Subcutaneous adipose tissue (tissue), 4 donors: Measurements from ENCODE around the gene PLA2G2D. TPM values are rescaled to one million over a fixed set of nuclear protein-coding genes. Genes with fewer than 3 reads are reported as not detected.

Source experiments
- total RNA-seq, 4 donors: library from RNA; depleted of rRNA; stranded (reverse); fragments of >200 nt; gene quantifications; one replicate each; pipeline ENCODE4 v1.1.0, GENCODE V29; 2016
- TF ChIP-seq, protein P1 (sequence below): fragments of 450-650 bp; IDR thresholded peaks from one replicate; pipeline ENCODE4 v1.5.1; 2016; ENCODE audit warnings: low read depth, mild to moderate bottlenecking, control low read depth, antibody characterized with exemption, moderate library complexity

PLA2G2D gene
- total RNA-seq, 4 donors from 2014 or later, result 0.17 TPM; not detected in 3

DNA sequence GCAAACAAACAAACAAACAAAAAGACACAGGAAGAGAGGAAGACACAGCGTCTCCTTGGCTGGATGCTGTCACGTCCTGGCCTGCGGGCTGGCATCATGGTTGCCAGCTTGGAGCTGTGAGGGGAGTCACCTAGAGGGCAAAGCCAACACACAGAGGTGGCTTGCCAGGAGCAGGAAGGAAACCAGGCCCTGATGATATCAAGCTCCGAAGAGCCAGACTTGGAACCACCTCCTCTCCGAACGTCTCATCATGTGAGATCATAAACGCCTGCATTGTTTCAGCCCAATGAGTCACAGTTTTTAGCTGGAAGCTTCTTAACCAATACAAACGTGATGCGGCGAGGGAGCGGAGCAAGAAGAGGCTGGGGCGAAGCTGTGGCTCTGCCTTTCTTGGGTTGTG, 8.7 kb downstream of the PLA2G2D start:
- TF ChIP-seq, protein P1, sequence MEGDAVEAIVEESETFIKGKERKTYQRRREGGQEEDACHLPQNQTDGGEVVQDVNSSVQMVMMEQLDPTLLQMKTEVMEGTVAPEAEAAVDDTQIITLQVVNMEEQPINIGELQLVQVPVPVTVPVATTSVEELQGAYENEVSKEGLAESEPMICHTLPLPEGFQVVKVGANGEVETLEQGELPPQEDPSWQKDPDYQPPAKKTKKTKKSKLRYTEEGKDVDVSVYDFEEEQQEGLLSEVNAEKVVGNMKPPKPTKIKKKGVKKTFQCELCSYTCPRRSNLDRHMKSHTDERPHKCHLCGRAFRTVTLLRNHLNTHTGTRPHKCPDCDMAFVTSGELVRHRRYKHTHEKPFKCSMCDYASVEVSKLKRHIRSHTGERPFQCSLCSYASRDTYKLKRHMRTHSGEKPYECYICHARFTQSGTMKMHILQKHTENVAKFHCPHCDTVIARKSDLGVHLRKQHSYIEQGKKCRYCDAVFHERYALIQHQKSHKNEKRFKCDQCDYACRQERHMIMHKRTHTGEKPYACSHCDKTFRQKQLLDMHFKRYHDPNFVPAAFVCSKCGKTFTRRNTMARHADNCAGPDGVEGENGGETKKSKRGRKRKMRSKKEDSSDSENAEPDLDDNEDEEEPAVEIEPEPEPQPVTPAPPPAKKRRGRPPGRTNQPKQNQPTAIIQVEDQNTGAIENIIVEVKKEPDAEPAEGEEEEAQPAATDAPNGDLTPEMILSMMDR, result no peak

DNA sequence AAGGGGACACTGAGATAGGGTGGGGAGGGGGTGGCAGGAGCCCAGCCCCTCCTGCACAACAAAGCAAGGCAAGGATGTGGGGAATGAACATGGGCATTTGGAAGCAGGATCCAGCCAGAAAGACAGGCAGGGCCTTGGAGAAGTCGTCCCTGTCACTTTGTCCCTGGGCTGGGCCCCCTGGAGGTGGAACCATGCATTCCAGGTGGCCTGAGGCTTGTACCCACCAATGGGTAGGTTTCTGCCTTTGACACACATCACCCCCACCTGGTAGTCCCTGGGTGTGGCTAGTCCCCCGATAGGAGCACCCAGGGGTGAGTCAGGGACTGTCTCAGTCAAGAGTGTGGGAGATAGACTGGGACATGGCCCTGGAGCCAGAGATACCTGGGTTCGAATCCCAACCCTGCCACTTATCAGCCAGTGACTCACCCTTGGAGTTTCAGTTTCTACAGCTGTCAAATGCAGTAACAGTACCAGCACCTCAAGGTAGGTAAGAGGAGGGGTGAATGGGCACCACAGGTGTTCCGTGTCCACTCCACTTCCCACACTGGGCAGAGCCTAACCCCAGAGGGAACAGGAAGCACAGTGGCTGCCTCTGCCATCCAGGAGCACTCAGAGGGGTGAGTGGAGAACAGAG, 10.0 kb downstream of the PLA2G2D start:
- TF ChIP-seq, protein P1, result no peak

DNA sequence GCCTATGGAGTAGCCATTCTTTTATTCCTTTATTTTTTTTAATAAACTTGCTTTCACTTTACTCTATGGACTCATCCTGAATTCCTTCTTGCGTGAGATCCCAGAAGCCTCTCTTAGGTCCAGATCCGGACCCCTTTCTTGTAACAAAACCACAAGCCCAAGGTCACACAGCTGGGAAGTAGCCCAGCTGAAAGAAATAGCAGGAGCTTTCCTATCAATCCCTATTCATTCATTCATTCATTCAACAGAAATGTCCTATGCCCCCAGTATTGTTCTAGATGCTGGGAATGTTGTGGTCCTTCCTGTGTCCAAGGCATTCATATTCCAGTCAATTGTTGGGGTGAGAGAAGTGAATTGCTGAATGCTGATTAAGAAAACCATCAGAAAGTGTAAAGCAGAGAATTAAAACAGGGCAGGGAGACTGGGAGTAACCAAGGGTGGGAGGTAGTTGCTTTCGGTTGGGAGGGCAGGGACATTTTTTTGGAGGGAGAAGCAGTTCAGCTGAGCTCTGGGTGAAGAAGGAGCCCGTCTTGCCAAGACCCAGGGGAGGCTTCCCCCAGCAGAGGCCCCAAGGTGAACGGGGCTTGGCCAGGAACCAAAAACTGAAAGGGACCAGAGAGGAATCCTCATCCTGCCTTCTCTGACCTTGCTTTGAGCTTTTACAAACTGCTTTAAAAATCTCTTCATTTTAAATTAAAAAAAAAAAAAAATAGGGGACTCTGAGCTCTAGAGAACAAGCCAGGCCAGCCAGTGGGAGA, 10.8 kb downstream of the PLA2G2D start:
- TF ChIP-seq, protein P1, result no peak

DNA sequence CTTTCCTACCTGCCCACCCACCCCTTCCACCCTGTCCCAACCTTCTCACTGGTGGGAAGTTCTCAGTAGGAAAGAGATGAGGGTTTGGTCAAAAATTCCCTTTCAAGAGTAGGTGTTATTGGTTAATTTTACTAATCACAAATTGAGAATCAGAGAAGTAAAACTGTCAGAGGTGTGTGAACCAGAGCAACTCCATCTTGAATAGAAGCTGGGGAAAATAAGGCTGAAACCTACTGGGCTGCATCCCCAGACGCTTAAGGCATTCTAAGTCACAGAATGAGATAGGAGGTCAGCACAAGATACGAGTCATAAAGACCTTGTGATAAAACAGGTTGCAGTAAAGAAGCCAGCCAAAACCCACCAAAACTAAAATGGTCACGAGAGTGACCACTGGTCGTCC, 11.5 kb downstream of the PLA2G2D start:
- TF ChIP-seq, protein P1, result no peak

DNA sequence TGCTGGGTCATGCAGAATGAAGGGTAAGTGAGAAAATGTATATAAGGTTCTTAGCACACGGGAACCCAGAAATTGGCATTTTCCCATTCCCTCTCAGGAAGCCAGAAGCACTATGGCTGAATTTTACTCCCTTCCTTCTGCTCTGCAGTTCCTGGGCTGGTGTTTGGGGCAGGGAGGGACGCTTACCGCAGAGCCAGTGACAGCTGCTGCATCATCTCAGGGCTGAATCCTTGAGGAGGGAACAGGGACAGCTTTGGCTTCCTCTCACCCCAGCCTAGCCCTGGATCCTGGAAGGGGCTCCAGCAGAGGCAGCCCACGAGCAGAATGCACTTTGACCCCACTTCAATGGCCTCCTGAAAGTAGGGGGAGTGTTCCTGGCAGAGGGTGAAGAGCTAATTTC, 12.0 kb downstream of the PLA2G2D start:
- TF ChIP-seq, protein P1, result no peak

DNA sequence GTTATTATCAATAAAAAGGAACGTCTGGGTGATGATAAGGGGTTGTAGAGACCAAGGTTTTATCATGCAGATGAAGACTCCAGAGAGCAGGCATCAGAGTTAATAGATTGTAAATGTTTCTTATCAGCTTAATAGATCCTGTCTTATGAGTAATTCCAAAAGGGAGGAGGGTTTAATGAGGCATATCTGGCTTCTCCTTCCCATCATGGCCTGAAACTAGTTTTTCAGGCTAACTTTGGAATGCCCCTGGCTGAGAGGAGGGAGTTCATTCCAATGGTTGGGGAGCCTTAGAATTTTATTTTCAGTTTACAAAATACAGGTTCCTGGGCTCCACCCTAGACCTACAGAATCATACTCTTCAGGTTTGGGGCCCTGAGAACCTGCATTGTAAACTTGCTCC, 13.5 kb downstream of the PLA2G2D start:
- TF ChIP-seq, protein P1, result no peak

DNA sequence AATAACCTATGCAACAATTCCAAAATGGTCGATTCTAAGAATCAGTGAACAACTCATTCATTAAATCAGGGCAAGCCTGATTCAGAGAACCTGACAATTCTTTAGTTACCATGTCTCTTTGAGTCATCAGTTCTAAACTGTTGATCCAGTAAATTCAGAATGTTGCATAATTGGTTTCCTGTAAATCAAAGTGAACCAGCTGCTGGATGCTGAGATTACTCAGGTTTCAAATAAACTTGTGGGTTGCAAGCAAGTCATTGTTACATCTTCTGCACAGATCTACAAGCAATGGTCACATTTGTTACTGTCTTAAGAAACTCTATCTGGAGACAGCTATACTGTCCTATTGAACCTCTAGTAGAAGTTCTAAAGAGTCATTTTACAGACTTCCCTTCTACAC, 16.5 kb downstream of the PLA2G2D start:
- TF ChIP-seq, protein P1, result no peak
